ENCODE data around the gene SLC26A2. TPM values are rescaled to one million over a fixed set of nuclear protein-coding genes. Genes with fewer than 3 reads are reported as not detected.

The SLC26A2 gene
- total and polyA plus RNA-seq, 2 donors from 2014 or later: 2.2 to 18.4 TPM

DNA sequence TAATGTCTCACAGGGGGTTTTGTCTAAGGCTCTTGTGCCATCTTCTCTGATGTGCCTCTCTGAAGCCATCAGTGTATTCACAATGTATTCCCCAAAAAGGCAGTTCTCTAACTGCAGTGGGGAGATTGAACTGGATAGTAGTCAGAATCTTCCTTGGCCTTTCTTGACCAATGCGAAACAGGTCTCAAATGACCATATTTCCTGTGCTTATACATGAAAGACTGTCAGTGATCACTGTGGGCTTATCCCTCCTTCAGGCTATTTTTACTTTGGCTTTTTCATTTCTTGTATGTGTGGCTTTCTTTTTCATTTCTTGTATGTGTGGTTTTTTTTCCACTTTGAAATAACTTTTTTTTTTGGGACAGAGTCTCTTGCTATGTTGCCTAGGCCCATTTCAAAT lies 59.7 kb downstream of the SLC26A2 start:
- Histone ChIP-seq H3K27ac (ENCODE audit: low read depth in 2 of 2, low read length in 2 of 2) (no peak overlapping the region), H3K9ac (ENCODE audit: low read length in 3 of 3) (no peak overlapping the region), H3K4me1 (ENCODE audit: control insufficient read depth in 2 of 3, insufficient read depth in 2 of 3, low read depth in 1 of 3, low read length in 3 of 3) (no peaks in the 10 kb centered on the region), H3K4me3 (ENCODE audit: low read length in 3 of 3) (no peak overlapping the region), H3K36me3 (ENCODE audit: control insufficient read depth in 2 of 3, insufficient read depth in 3 of 3, low read length in 3 of 3) (peaks cover 10 to 52% (median 22%) of the 10 kb centered on the region in 3 donors), H3K9me3 (ENCODE audit: control insufficient read depth in 2 of 3, insufficient read depth in 1 of 3, low read length in 3 of 3) (no peaks in the 10 kb centered on the region), H3K27me3 (ENCODE audit: control insufficient read depth, insufficient read depth, low read length) (no peaks in the 10 kb centered on the region)
- FAIRE-seq: no peak
- intact Hi-C loops (cut with DNase I): no loop called here
- TF ChIP-seq, protein P1, sequence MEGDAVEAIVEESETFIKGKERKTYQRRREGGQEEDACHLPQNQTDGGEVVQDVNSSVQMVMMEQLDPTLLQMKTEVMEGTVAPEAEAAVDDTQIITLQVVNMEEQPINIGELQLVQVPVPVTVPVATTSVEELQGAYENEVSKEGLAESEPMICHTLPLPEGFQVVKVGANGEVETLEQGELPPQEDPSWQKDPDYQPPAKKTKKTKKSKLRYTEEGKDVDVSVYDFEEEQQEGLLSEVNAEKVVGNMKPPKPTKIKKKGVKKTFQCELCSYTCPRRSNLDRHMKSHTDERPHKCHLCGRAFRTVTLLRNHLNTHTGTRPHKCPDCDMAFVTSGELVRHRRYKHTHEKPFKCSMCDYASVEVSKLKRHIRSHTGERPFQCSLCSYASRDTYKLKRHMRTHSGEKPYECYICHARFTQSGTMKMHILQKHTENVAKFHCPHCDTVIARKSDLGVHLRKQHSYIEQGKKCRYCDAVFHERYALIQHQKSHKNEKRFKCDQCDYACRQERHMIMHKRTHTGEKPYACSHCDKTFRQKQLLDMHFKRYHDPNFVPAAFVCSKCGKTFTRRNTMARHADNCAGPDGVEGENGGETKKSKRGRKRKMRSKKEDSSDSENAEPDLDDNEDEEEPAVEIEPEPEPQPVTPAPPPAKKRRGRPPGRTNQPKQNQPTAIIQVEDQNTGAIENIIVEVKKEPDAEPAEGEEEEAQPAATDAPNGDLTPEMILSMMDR (IDR thresholded peaks at IDR 0.05; ENCODE audit: borderline replicate concordance, extremely low read depth, insufficient read depth): no peak
- DNase-seq: no peak

DNA sequence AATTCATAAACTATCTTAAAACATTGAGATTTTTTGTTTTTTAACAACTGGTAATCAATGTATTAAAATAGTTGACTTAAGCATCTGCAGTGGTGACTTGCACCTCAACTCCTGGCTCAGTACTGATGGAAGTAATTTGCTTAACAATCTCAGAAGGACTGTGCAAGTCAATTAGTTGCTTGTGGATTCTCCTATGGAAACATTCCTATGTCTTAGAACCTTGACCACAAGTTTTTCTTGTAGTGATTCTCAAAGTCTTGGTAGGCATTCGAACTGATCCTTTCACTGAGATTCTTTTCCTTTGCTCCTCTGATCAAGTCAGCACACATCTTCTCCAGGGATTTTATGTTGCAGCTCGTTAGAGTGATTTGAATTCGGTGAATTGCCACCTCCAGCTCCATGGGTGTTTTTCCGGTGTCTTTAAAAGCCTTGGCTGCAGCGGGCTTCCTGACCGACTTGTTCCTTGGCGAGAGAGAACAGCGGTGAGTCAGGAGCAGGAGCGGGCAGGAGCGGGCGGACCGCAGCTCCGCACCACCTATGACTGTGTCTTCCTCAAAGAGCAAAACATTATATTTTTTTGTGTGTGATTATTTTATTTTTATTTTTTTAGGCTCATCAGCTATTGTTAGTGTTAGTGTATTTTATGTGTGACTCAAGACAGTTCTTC lies 61.1 kb downstream of the SLC26A2 start:
- Histone ChIP-seq H3K36me3 (ENCODE audit: control insufficient read depth in 2 of 3, insufficient read depth in 3 of 3, low read length in 3 of 3) (peaks cover 4 to 53% (median 25%) of the 10 kb centered on the region in 3 donors), H3K9me3 (ENCODE audit: control insufficient read depth in 2 of 3, insufficient read depth in 1 of 3, low read length in 3 of 3) (no peaks in the 10 kb centered on the region), H3K4me1 (ENCODE audit: control insufficient read depth in 2 of 3, insufficient read depth in 2 of 3, low read depth in 1 of 3, low read length in 3 of 3) (no peaks in the 10 kb centered on the region), H3K4me3 (ENCODE audit: low read length in 3 of 3) (no peak overlapping the region), H3K27ac (ENCODE audit: low read depth in 2 of 2, low read length in 2 of 2) (no peak overlapping the region), H3K9ac (ENCODE audit: low read length in 3 of 3) (no peak overlapping the region), H3K27me3 (ENCODE audit: control insufficient read depth, insufficient read depth, low read length) (no peaks in the 10 kb centered on the region)
- DNase-seq: peak in 2 of 5 donors; percentile 7 to 79
- TF ChIP-seq, protein P1 (IDR thresholded peaks at IDR 0.05; ENCODE audit: borderline replicate concordance, extremely low read depth, insufficient read depth): no peak
- intact Hi-C loops (cut with DNase I): no loop called here
- no peak for FAIRE-seq

DNA sequence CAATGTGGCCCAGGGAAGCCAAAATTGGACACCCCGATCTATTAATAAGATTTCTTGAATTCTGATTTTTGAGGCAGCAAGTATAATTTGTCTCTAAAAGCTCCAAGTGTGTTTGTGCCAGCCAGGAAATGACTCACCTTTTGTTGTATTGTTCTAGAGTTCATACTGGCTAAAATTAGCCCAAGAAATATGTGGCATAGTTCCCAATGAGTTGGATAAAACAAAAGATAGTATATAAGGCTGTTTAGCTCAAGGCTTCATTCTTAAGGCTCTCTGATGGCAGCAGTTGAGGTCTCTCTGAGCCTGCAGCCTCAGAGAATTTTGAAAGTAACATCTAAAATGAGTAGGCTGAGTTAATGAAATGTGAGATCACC lies 61.6 kb downstream of the SLC26A2 start:
- no peaks in the 10 kb centered on the region for H3K4me1 ChIP-seq (ENCODE audit: control insufficient read depth in 2 of 3, insufficient read depth in 2 of 3, low read depth in 1 of 3, low read length in 3 of 3)
- intact Hi-C loops (cut with DNase I): no loop called here
- FAIRE-seq (no peak), DNase-seq (peak in 1 of 5 donors; percentile 47)
- no peak overlapping the region for H3K9ac ChIP-seq (ENCODE audit: low read length in 3 of 3)
- peaks cover 4 to 52% (median 29%) of the 10 kb centered on the region in 3 donors for H3K36me3 ChIP-seq (ENCODE audit: control insufficient read depth in 2 of 3, insufficient read depth in 3 of 3, low read length in 3 of 3)
- H3K27ac ChIP-seq (ENCODE audit: low read depth in 2 of 2, low read length in 2 of 2): no peak overlapping the region
- TF ChIP-seq, protein P1 (IDR thresholded peaks at IDR 0.05; ENCODE audit: borderline replicate concordance, extremely low read depth, insufficient read depth): no peak
- H3K4me3 ChIP-seq (ENCODE audit: low read length in 3 of 3): no peak overlapping the region
- H3K27me3 ChIP-seq (ENCODE audit: control insufficient read depth, insufficient read depth, low read length): no peaks in the 10 kb centered on the region
- no peaks in the 10 kb centered on the region for H3K9me3 ChIP-seq (ENCODE audit: control insufficient read depth in 2 of 3, insufficient read depth in 1 of 3, low read length in 3 of 3)
